Endodermal cell (in vitro differentiated cells): ENCODE results near the gene GCN1. TPM values are rescaled to one million over a fixed set of nuclear protein-coding genes. Genes with fewer than 3 reads are reported as not detected.

ENCODE experiments used
- DNase-seq: peaks from one replicate; pipeline ENCODE4 v3.0.0-alpha.2; 2017
- H3K27ac ChIP-seq: 2 replicates; pipeline ENCODE4 v1.5.1; 2013; ENCODE audit warnings: mild to moderate bottlenecking, low read depth, low read length, moderate library complexity
- H3K27me3 ChIP-seq: 2 replicates; pipeline ENCODE4 v1.6.1; 2013; ENCODE audit warnings: mild to moderate bottlenecking, low read length, moderate library complexity; ENCODE audit not compliant: insufficient read depth, control insufficient read depth, poor library complexity, severe bottlenecking
- H3K36me3 ChIP-seq: 2 replicates; pipeline ENCODE4 v1.7.0; 2013; ENCODE audit warnings: mild to moderate bottlenecking, low read length, moderate library complexity; ENCODE audit not compliant: control insufficient read depth, insufficient read depth
- H3K4me1 ChIP-seq: one replicate; pipeline ENCODE4 v1.7.0; 2013; ENCODE audit warnings: low read length; ENCODE audit not compliant: control insufficient read depth, insufficient read depth
- H3K4me3 ChIP-seq: 2 replicates; pipeline ENCODE4 v1.5.1; 2013; ENCODE audit warnings: mild to moderate bottlenecking, low read length, moderate library complexity
- H3K9ac ChIP-seq: 2 replicates; pipeline ENCODE4 v1.6.1; 2013; ENCODE audit warnings: mild to moderate bottlenecking, low read length, moderate library complexity; ENCODE audit not compliant: poor library complexity, severe bottlenecking; ENCODE audit errors: extremely low read depth
- H3K9me3 ChIP-seq: 2 replicates; pipeline ENCODE4 v1.6.1; 2013; ENCODE audit warnings: mild to moderate bottlenecking, low read length, moderate library complexity; ENCODE audit not compliant: control insufficient read depth
- H3K27ac Mint-ChIP-seq: 2 replicates; pipeline ENCODE4 v1.8.0; 2020; ENCODE audit warnings: mixed read lengths
- H3K27me3 Mint-ChIP-seq: 2 replicates; pipeline ENCODE4 v1.8.0; 2021; ENCODE audit warnings: mild to moderate bottlenecking, mixed read lengths; ENCODE audit not compliant: insufficient read depth
- H3K36me3 Mint-ChIP-seq: 2 replicates; pipeline ENCODE4 v1.8.0; 2020; ENCODE audit warnings: low read depth, mixed read lengths
- H3K4me1 Mint-ChIP-seq: 2 replicates; pipeline ENCODE4 v1.8.0; 2020; ENCODE audit warnings: mixed read lengths
- H3K4me3 Mint-ChIP-seq: 2 replicates; pipeline ENCODE4 v1.8.0; 2020; ENCODE audit warnings: mild to moderate bottlenecking, moderate library complexity, mixed read lengths
- H3K9me3 Mint-ChIP-seq: 2 replicates; pipeline ENCODE4 v1.8.0; 2020; ENCODE audit warnings: mild to moderate bottlenecking, mixed read lengths
- CTCF ChIP-seq: fragments of 200-600 bp; sonication (generic); conservative IDR thresholded peaks from 2 replicates; pipeline ENCODE4 v1.5.0; 2021; ENCODE audit warnings: antibody characterized with exemption, mild to moderate bottlenecking
- WGBS, 2 experiments: methylation state at CpG; one replicate each; pipeline versions ENCODE4 v1.1.5 to v1.1.7; 2013; ENCODE audit warnings: missing lambda C conversion rate in 2 of 2, mixed read lengths in 1 of 2; ENCODE audit not compliant: insufficient coverage in 1 of 2, insufficient read length in 1 of 2; 5-methylcytosine and 5-hydroxymethylcytosine counted together
- total RNA-seq, 2 donors: library from RNA; stranded (reverse); fragmentation: NEBNext Ultra II Directional in 1 of 2; extraction: Animal tissue kit (Norgen Biotek cat#: 25700) in 1 of 2; gene quantifications; 2 replicates in 1 of 2; 3 replicates in 1 of 2; pipeline ENCODE4 v1.2.1, GENCODE V29; 2021

The GCN1 gene
- total RNA-seq, 2 donors from 2014 or later: 133 to 143 TPM

- Mint-ChIP-seq H3K36me3 (peaks cover 32% of the 10 kb centered on the region), H3K4me3 (no peak overlapping the region)
Observed at GRCh38 chr12:120093592-120094355, 100.7 kb downstream of the GCN1 start.

DNA sequence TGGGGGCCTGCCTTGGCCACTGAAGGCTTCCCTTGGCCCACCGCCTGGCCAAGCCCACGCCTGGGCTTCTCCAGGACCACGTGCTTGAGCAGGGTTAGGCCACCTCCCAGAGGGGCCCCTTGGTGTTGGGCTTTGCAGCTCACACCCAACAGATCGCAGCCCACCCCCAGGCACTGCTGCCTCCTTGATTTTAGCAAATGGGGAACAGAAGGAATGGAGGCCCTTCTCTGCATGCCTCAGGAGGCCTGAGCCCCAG is 101.3 kb downstream of the GCN1 start:
- no peak for TF ChIP-seq CTCF
- peaks cover 18% of the 10 kb centered on the region for H3K36me3 ChIP-seq
- Mint-ChIP-seq H3K27me3 (no peaks in the 10 kb centered on the region), H3K4me1 (peaks cover 2% of the 10 kb centered on the region), H3K36me3 (peaks cover 27% of the 10 kb centered on the region), H3K9me3 (no peaks in the 10 kb centered on the region), H3K27ac (no peak overlapping the region), H3K4me3 (no peak overlapping the region)
- peaks cover 3% of the 10 kb centered on the region for H3K4me1 ChIP-seq
- DNase-seq: no peak
- H3K27me3 ChIP-seq: no peaks in the 10 kb centered on the region
- no peaks in the 10 kb centered on the region for H3K9me3 ChIP-seq
- H3K9ac ChIP-seq: no peak overlapping the region
- WGBS, 2 experiments: 78 to 85% methylated on average over 3 to 4 of the region's 4 CpGs
- no peak overlapping the region for H3K4me3 ChIP-seq
- H3K27ac ChIP-seq: peak overlapping the region; percentile 87

More at GRCh38 chr12:120093592-120094355, 100.7 kb downstream of the GCN1 start:
- H3K4me1 ChIP-seq: peaks cover 3% of the 10 kb centered on the region
- H3K9me3 ChIP-seq: no peaks in the 10 kb centered on the region
- peaks cover 23% of the 10 kb centered on the region for H3K36me3 ChIP-seq
- H3K9ac ChIP-seq: no peak overlapping the region
- H3K27me3 ChIP-seq: no peaks in the 10 kb centered on the region
- WGBS, 2 experiments: 39 to 49% methylated on average over 4 to 16 of the region's 17 CpGs
- Mint-ChIP-seq H3K4me1 (peaks cover 2% of the 10 kb centered on the region), H3K27ac (peak overlapping the region; percentile 69), H3K27me3 (no peaks in the 10 kb centered on the region), H3K9me3 (no peaks in the 10 kb centered on the region)
- H3K27ac ChIP-seq: peak overlapping the region; percentile 87
- no peak for TF ChIP-seq CTCF
- H3K4me3 ChIP-seq: no peak overlapping the region
- peak; percentile 93 for DNase-seq

GRCh38 chr12:120092551-120093335 is 101.8 kb downstream of the GCN1 start:
- Histone ChIP-seq H3K4me3 (no peak overlapping the region), H3K27me3 (no peaks in the 10 kb centered on the region), H3K4me1 (peaks cover 3% of the 10 kb centered on the region), H3K36me3 (peaks cover 16% of the 10 kb centered on the region), H3K9me3 (no peaks in the 10 kb centered on the region), H3K9ac (no peak overlapping the region), H3K27ac (peak overlapping the region; percentile 87)
- Mint-ChIP-seq H3K27me3 (no peaks in the 10 kb centered on the region), H3K36me3 (peaks cover 23% of the 10 kb centered on the region), H3K27ac (peak overlapping the region; percentile 70), H3K4me3 (no peak overlapping the region), H3K4me1 (peaks cover 2% of the 10 kb centered on the region), H3K9me3 (no peaks in the 10 kb centered on the region)
- WGBS, 2 experiments: 91 to 96% methylated on average over 16 to 23 of the region's 23 CpGs
- TF ChIP-seq CTCF: no peak
- DNase-seq: no peak
